8988T (cell line): ENCODE results near the gene PRDM16.
"Not testable (repeated sequence)": the region's sequence is repeated elsewhere in the genome, so short reads cannot be mapped to it uniquely, and the experiment has no call there.

Source experiments
- DNase-seq: peaks from one replicate; pipeline ENCODE4 v3.0.0; 2011

Gene PRDM16

GRCh38 chr1:3234956-3235355 is 166.0 kb downstream of the PRDM16 start:
- no peak for DNase-seq

- no peak for DNase-seq
These were observed 166.5 kb downstream of the PRDM16 start for GRCh38 chr1:3235496-3235895.

GRCh38 chr1:3236361-3236760 is 167.4 kb downstream of the PRDM16 start:
- no peak for DNase-seq

- no peak for DNase-seq
These were observed 168.0 kb downstream of the PRDM16 start for GRCh38 chr1:3236955-3237354.

- DNase-seq: no peak
These were observed 168.6 kb downstream of the PRDM16 start for GRCh38 chr1:3237570-3237969.

- DNase-seq: no peak
These were observed 169.1 kb downstream of the PRDM16 start for GRCh38 chr1:3237994-3238702.

- no peak for DNase-seq
These were observed 169.8 kb downstream of the PRDM16 start for GRCh38 chr1:3238703-3239278.

- DNase-seq: not testable (repeated sequence)
These were observed 171.0 kb downstream of the PRDM16 start for GRCh38 chr1:3239991-3240390.

GRCh38 chr1:3240524-3241235 is 171.7 kb downstream of the PRDM16 start:
- DNase-seq: no peak

GRCh38 chr1:3241236-3241550 is 172.2 kb downstream of the PRDM16 start:
- no peak for DNase-seq

- no peak for DNase-seq
These were observed 172.8 kb downstream of the PRDM16 start for GRCh38 chr1:3241673-3242407.

- no peak for DNase-seq
These were observed 173.6 kb downstream of the PRDM16 start for GRCh38 chr1:3242408-3243260.

GRCh38 chr1:3243304-3243703 is 174.3 kb downstream of the PRDM16 start:
- no peak for DNase-seq

GRCh38 chr1:3244025-3244926 is 175.3 kb downstream of the PRDM16 start:
- DNase-seq: no peak

- no peak for DNase-seq
These were observed 175.9 kb downstream of the PRDM16 start for GRCh38 chr1:3244927-3245315.

GRCh38 chr1:3245344-3245743 is 176.3 kb downstream of the PRDM16 start:
- DNase-seq: no peak

- DNase-seq: no peak
These were observed 176.8 kb downstream of the PRDM16 start for GRCh38 chr1:3245768-3246167.

GRCh38 chr1:3246251-3246650 is 177.2 kb downstream of the PRDM16 start:
- DNase-seq: no peak

GRCh38 chr1:3247521-3248121 is 178.6 kb downstream of the PRDM16 start:
- no peak for DNase-seq

GRCh38 chr1:3248155-3249141 is 179.4 kb downstream of the PRDM16 start:
- no peak for DNase-seq
